DMS153 treated with DMSO at 0.1 percent for 48 hours (cell line): ENCODE data around the gene PRKCQ.

Experiments used
- DNase-seq: peaks from one replicate; lab custom pipeline; 2025; ENCODE audit not compliant: unreplicated experiment; lab: John Stamatoyannopoulos, UW

The PRKCQ gene

GRCh38 chr10:6579904-6580278 lies at the start of gene PRKCQ:
Gene PRKCQ, minus strand, starts transcription at chr10:6580276. Its CDS starts 65,141 bp downstream, at chr10:6515135.
- no peak for DNase-seq

GRCh38 chr10:6625428-6625827 lies 45.4 kb upstream of the PRKCQ start:
- DNase-seq: no peak

- DNase-seq: no peak
Measured at GRCh38 chr10:6624392-6624791, 44.3 kb upstream of the PRKCQ start.

GRCh38 chr10:6622921-6623320 lies 42.8 kb upstream of the PRKCQ start:
- no peak for DNase-seq

GRCh38 chr10:6621536-6621935 lies 41.5 kb upstream of the PRKCQ start:
- DNase-seq: no peak

- no peak for DNase-seq
Measured at GRCh38 chr10:6619660-6620059, 39.6 kb upstream of the PRKCQ start.

GRCh38 chr10:6618340-6618739 lies 38.3 kb upstream of the PRKCQ start:
- DNase-seq: no peak

- DNase-seq: no peak
Measured at GRCh38 chr10:6617309-6618076, 37.4 kb upstream of the PRKCQ start.

GRCh38 chr10:6615971-6616370 lies 35.9 kb upstream of the PRKCQ start:
- DNase-seq: no peak

GRCh38 chr10:6612371-6612770 lies 32.3 kb upstream of the PRKCQ start:
- no peak for DNase-seq

GRCh38 chr10:6610647-6611046 lies 30.6 kb upstream of the PRKCQ start:
- no peak for DNase-seq

GRCh38 chr10:6609625-6610024 lies 29.5 kb upstream of the PRKCQ start:
- no peak for DNase-seq

GRCh38 chr10:6607778-6608177 lies 27.7 kb upstream of the PRKCQ start:
- no peak for DNase-seq

GRCh38 chr10:6607182-6607581 lies 27.1 kb upstream of the PRKCQ start:
- DNase-seq: no peak

- DNase-seq: no peak
Measured at GRCh38 chr10:6603142-6604125, 23.4 kb upstream of the PRKCQ start.

- no peak for DNase-seq
Measured at GRCh38 chr10:6602700-6603084, 22.6 kb upstream of the PRKCQ start.

GRCh38 chr10:6602026-6602699 lies 22.1 kb upstream of the PRKCQ start:
- no peak for DNase-seq

GRCh38 chr10:6601246-6601805 lies 21.2 kb upstream of the PRKCQ start:
- no peak for DNase-seq

- DNase-seq: no peak
Measured at GRCh38 chr10:6600224-6600987, 20.3 kb upstream of the PRKCQ start.

GRCh38 chr10:6598679-6599078 lies 18.6 kb upstream of the PRKCQ start:
- DNase-seq: no peak
